NCI-H526 (cell line): ENCODE results near the gene CRHBP.
A peak's percentile ranks its signal among the peaks of the same experiment; 100 is the strongest.

ENCODE experiments used
- DNase-seq, 2 experiments: peaks; one replicate each; lab custom pipeline; 2025; lab: John Stamatoyannopoulos, UW

Gene CRHBP

DNA sequence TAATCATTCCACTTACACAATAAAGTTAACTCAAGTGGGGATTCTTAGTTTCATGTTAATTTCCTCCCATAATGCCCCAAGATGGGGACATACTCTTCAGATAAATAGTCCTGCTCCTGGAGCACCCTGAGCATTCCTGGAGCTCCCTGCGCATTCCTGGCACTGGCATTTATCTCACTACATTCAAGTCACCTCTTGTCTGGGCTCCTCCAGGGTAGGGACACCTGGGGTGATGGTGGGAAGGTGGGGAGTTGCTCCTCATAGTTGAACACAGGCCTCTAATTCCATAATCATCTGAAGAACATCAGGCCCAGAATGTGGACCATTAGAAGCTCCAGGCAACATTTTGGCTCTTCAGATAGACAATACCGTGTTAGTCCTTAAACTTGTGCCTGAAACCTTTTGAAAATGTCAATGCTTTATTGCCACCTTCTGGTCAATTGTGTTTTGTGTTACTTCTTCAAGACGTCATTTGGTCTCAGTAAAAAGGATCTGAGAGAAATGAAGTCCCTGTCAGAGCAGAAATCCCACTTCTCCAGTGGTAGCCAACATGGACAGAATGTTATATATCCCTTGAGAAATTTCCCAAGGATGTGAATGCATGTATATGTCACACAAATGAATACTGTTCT, 63.2 kb downstream of the CRHBP start:
- DNase-seq, result peak in 1 of 2 experiments; percentile 17

DNA sequence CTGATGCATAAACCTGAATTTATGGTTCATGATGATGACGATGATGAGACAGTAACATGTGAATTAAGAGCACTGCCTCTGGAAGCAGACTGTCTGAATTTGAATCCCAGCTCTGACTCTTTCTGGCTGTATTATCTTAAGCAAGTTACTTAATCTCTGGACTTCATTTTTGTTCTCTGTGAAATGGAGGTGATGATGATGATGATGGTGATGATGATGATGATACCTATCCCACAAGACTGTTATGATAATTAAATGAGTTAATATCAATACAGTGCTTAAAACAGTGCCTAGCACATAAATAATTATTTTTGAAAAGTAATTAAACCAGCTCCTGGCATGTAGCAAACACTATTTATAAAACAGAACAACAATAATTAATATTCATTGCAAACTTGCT, 64.1 kb downstream of the CRHBP start:
- DNase-seq, result no peak

- DNase-seq, result no peak
These were observed 64.8 kb downstream of the CRHBP start for GRCh38 chr5:77017668-77018067.
